ENCODE measurements around the gene CD300LD. TPM values are rescaled to one million over a fixed set of nuclear protein-coding genes. Genes with fewer than 3 reads are reported as not detected.

The CD300LD gene
- polyA plus RNA-seq, 1 of the 3 experiments (the other 2 are of a cell fraction), result not detected

DNA sequence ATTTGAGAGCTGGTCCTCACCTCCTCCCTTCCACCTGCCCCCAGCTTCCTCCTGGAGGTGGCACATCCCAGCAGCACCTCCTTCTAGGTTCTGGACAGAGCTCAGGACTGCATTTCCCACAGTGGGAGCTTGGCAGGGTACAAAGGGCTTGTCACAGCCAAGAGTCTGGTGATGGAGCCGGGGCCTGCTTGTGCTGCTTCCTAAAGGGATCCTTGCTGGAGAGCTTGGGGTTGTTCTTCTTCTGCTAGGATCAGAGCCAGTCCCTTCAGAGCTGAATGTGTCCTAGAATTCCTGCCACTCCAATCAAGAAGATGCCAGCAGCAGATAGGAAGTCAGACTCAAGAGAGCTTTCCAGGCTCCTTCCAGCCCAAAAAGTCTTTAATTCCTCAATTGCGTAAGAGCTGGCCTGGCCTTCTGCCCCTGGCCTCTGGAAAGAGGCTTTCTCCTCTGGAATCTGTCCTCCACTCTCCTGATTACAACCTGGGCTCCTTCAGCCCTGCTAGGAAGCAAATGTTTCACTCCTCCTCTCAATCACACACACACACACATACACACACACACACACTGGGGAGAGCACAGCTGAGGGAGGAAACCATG is 27.1 kb upstream of the CD300LD start:
- Histone ChIP-seq H3K27me3 (ENCODE audit: insufficient read depth) (no peaks in the 10 kb centered on the region), H3K27ac (ENCODE audit: low read depth in 2 of 2, low read length in 1 of 2) (no peak overlapping the region), H2AFZ (ENCODE audit: low read depth) (no peak overlapping the region), H3K4me2 (no peak overlapping the region), H3K4me1 (ENCODE audit: control insufficient read depth in 1 of 2, insufficient read depth in 2 of 2, low read depth in 1 of 2, low read length in 1 of 2) (no peaks in the 10 kb centered on the region), H3K4me3 (ENCODE audit: low read depth in 2 of 2, low read length in 1 of 2) (no peak overlapping the region), H3K36me3 (replicated peaks in 1 of 2; ENCODE audit: control insufficient read depth in 1 of 2, insufficient read depth in 2 of 2, low read length in 1 of 2) (no peaks in the 10 kb centered on the region), H3F3A (replicated peaks; ENCODE audit: insufficient read depth) (no peaks in the 10 kb centered on the region), H3K9ac (no peak overlapping the region), H3K9me2 (no peaks in the 10 kb centered on the region), H4K20me1 (ENCODE audit: insufficient read depth) (no peaks in the 10 kb centered on the region), H3K79me2 (ENCODE audit: insufficient read depth) (no peaks in the 10 kb centered on the region), H3K9me3 (no peaks in the 10 kb centered on the region; the same call in 1 of the 2 replicates)
- ChIA-PET CTCF (interaction anchor here (0.6 to 3.0 kb wide), 4 partner anchors 13 to 86 kb away, joined by 3 to 11 read pairs (median 4); no protein-coding TSS in a partner anchor), POLR2A (no interaction called here)
- TF ChIP-seq EZH2phosphoT487 (IDR thresholded peaks at IDR 0.05; ENCODE audit: borderline replicate concordance, low read depth) (no peak), NFIC (IDR thresholded peaks at IDR 0.05; ENCODE audit: borderline replicate concordance) (no peak), RXRA (IDR thresholded peaks at IDR 0.05; ENCODE audit: borderline replicate concordance, low read depth) (no peak), RCOR1 (IDR thresholded peaks at IDR 0.05; ENCODE audit: low read length) (no peak), RAD21 (IDR thresholded peaks at IDR 0.05; ENCODE audit: low read length) (no peak), TCF12 (IDR thresholded peaks at IDR 0.05) (no peak), ELF1 (IDR thresholded peaks at IDR 0.05) (no peak), SIN3A (IDR thresholded peaks at IDR 0.05; ENCODE audit: borderline replicate concordance, low read depth, low read length) (no peak), FOXM1 (IDR thresholded peaks at IDR 0.05; ENCODE audit: low read depth) (no peak), GABPA (IDR thresholded peaks at IDR 0.05; ENCODE audit: low read depth) (no peak), YY1 (IDR thresholded peaks at IDR 0.05; ENCODE audit: low read depth) (no peak), TAF1 (IDR thresholded peaks at IDR 0.05; ENCODE audit: borderline replicate concordance, low read depth, low read length) (no peak), FOSL2 (IDR thresholded peaks at IDR 0.05; ENCODE audit: borderline replicate concordance, low read depth) (no peak)
- TF ChIP-seq, protein P1, sequence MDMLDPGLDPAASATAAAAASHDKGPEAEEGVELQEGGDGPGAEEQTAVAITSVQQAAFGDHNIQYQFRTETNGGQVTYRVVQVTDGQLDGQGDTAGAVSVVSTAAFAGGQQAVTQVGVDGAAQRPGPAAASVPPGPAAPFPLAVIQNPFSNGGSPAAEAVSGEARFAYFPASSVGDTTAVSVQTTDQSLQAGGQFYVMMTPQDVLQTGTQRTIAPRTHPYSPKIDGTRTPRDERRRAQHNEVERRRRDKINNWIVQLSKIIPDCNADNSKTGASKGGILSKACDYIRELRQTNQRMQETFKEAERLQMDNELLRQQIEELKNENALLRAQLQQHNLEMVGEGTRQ (IDR thresholded peaks at IDR 0.05; ENCODE audit: borderline replicate concordance, low read depth, low read length), result no peak
- TF ChIP-seq, protein P2, sequence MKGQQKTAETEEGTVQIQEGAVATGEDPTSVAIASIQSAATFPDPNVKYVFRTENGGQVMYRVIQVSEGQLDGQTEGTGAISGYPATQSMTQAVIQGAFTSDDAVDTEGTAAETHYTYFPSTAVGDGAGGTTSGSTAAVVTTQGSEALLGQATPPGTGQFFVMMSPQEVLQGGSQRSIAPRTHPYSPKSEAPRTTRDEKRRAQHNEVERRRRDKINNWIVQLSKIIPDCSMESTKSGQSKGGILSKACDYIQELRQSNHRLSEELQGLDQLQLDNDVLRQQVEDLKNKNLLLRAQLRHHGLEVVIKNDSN (IDR thresholded peaks at IDR 0.05; ENCODE audit: borderline replicate concordance, low read depth), result no peak
- TF ChIP-seq, protein P3, sequence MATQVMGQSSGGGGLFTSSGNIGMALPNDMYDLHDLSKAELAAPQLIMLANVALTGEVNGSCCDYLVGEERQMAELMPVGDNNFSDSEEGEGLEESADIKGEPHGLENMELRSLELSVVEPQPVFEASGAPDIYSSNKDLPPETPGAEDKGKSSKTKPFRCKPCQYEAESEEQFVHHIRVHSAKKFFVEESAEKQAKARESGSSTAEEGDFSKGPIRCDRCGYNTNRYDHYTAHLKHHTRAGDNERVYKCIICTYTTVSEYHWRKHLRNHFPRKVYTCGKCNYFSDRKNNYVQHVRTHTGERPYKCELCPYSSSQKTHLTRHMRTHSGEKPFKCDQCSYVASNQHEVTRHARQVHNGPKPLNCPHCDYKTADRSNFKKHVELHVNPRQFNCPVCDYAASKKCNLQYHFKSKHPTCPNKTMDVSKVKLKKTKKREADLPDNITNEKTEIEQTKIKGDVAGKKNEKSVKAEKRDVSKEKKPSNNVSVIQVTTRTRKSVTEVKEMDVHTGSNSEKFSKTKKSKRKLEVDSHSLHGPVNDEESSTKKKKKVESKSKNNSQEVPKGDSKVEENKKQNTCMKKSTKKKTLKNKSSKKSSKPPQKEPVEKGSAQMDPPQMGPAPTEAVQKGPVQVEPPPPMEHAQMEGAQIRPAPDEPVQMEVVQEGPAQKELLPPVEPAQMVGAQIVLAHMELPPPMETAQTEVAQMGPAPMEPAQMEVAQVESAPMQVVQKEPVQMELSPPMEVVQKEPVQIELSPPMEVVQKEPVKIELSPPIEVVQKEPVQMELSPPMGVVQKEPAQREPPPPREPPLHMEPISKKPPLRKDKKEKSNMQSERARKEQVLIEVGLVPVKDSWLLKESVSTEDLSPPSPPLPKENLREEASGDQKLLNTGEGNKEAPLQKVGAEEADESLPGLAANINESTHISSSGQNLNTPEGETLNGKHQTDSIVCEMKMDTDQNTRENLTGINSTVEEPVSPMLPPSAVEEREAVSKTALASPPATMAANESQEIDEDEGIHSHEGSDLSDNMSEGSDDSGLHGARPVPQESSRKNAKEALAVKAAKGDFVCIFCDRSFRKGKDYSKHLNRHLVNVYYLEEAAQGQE (IDR thresholded peaks at IDR 0.05; ENCODE audit: low read depth, low read length), result no peak
- TF ChIP-seq, protein P4, sequence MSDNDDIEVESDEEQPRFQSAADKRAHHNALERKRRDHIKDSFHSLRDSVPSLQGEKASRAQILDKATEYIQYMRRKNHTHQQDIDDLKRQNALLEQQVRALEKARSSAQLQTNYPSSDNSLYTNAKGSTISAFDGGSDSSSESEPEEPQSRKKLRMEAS (IDR thresholded peaks at IDR 0.05; ENCODE audit: low read depth), result no peak
- TF ChIP-seq, protein P5, sequence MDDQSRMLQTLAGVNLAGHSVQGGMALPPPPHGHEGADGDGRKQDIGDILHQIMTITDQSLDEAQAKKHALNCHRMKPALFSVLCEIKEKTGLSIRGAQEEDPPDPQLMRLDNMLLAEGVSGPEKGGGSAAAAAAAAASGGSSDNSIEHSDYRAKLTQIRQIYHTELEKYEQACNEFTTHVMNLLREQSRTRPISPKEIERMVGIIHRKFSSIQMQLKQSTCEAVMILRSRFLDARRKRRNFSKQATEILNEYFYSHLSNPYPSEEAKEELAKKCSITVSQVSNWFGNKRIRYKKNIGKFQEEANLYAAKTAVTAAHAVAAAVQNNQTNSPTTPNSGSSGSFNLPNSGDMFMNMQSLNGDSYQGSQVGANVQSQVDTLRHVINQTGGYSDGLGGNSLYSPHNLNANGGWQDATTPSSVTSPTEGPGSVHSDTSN (IDR thresholded peaks at IDR 0.05), result no peak
- TF ChIP-seq, protein P6, sequence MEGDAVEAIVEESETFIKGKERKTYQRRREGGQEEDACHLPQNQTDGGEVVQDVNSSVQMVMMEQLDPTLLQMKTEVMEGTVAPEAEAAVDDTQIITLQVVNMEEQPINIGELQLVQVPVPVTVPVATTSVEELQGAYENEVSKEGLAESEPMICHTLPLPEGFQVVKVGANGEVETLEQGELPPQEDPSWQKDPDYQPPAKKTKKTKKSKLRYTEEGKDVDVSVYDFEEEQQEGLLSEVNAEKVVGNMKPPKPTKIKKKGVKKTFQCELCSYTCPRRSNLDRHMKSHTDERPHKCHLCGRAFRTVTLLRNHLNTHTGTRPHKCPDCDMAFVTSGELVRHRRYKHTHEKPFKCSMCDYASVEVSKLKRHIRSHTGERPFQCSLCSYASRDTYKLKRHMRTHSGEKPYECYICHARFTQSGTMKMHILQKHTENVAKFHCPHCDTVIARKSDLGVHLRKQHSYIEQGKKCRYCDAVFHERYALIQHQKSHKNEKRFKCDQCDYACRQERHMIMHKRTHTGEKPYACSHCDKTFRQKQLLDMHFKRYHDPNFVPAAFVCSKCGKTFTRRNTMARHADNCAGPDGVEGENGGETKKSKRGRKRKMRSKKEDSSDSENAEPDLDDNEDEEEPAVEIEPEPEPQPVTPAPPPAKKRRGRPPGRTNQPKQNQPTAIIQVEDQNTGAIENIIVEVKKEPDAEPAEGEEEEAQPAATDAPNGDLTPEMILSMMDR (IDR thresholded peaks at IDR 0.05), result no peak
- TF ChIP-seq, protein P7, sequence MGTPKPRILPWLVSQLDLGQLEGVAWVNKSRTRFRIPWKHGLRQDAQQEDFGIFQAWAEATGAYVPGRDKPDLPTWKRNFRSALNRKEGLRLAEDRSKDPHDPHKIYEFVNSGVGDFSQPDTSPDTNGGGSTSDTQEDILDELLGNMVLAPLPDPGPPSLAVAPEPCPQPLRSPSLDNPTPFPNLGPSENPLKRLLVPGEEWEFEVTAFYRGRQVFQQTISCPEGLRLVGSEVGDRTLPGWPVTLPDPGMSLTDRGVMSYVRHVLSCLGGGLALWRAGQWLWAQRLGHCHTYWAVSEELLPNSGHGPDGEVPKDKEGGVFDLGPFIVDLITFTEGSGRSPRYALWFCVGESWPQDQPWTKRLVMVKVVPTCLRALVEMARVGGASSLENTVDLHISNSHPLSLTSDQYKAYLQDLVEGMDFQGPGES (IDR thresholded peaks at IDR 0.05; ENCODE audit: low read depth, low read length), result no peak
- 23% methylated on average over 2 of the region's 2 CpGs for WGBS (ENCODE audit: low lambda C conversion rate)
- DNase-seq, result no peak
